Stimulated activated CD4-positive, alpha-beta T cell treated with anti-CD3 and anti-CD28 coated beads, Interleukin-12 subunit alpha, Interleukin-12 subunit beta, amount 100 ng/mL, for 48 hours (primary cell): ENCODE measurements around the gene IL1R2.
"Not testable (repeated sequence)": the region's sequence is repeated elsewhere in the genome, so short reads cannot be mapped to it uniquely, and the experiment has no call there.

Experiments
- DNase-seq, 3 donors: peaks; one replicate each; pipeline ENCODE4 v3.0.0-alpha.2; 2020; ENCODE audit warnings: low read depth in 2 of 3, low spot score in 1 of 3

The IL1R2 gene

DNA sequence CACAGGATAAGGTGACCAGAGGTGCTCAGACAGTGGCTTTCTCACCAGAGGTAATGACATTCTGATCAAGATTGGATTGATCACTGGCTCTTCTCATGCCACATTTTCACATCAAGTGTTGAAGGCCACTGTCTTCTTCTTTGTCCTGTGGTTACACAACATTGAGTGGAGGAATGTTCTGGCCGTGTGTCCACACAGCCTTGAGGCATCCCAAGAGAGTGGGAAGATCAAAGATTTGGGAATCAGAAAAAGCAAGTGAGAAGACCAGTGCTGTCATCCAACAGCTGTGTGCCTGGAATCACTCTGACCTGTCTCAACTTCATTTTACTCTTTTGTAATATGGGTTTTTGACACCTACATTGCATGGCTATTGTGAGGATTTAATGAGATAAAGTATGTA lies 67.4 kb downstream of the IL1R2 start:
- no peak for DNase-seq

DNA sequence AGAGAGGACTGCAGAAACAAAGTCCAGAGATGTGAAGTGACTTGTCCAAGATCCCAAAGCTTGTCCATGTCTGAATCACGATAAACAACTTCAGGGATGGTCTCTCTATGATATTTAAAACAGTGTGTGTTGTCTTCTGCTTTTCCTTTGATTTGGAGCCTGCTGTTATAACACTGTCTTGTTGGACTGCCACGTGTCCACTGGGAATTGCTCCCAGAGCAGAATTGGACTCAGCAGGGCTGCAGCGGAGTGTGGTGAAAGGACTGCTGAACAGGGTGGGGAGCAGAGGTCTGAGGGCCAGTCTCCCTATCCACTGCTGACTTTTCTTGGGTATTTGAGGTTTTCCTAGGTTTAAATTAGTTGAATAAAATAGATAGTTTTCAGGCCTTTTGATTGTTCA lies 68.3 kb downstream of the IL1R2 start:
- DNase-seq, result no peak

DNA sequence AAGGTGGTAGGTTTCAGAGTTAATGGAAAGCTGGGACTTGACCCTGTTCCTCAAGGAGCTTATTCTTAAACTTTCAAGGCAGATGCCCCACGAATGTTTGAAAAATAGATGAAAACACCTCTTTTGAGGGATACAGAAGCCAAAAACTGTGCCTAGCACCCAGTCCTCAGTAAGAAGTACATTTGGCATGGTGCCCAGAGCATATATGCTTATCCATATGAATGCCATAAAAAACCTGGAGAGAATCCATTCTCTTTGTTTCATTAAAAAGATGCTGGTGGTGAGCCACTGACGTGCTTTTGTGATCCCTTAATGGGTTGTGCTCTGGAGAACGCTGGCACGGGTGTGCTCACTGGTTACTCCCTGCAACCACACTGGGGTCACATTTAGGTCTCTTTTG lies 69.0 kb downstream of the IL1R2 start:
- no peak for DNase-seq

DNA sequence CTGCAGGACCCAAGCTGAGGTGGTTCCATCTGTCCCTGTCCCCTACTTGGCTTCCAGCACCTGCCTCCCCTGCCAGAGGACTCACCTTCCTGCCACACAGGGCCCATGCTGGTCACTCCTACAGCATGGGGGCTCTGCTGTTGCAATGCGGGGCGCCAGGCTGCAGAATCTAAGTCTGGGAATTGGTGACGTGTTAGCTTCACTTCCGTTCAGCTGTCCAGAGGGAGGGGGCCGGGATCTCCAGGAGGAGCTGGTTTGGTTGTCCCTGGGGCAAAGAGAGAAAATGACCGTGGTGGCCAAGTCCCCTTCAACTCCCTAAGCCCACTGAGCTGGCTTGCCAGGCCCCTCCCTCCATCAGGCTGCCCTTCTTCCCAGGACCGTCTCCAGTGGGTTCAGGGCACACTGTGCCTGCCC lies 69.5 kb downstream of the IL1R2 start:
- no peak for DNase-seq

DNA sequence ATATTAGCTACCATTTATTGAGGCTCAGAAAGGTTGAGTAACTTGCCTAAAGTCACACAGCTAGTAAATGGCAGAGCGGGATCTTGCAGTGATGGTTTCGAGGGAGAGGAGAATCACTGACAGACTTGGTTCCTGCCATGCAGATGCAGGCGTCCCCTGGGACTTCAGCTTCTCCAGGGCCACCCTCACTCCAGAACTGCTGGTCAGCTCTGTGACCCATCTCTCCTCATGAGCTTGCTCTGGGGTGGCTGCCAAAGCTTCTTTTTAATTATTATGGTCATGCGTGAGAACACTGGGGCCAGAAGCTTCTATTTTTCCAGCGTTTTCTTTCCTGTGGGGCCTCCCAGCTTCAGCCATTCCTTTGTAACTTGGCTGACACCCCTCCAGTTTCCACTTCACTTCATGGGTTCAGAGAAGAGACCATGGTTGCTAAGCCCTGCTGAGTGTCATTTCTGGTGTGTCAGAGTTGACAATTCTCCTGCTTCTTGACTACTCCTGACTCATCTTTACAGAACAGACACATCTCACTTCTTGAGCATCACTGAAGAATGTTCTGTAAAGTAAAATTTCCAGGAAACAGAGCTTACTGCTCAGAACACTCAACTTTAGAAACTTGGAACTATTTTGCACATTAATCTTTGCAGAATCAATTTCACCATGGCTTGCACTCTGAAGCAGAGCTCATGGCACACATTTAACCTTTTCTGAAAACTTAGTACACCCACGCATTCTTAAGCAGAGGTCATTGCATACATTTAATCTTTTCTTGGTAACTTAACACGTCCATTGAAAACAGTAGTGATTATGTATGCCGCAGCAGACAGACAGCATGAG lies 70.4 kb downstream of the IL1R2 start:
- peak in 1 of 3 donors; percentile 34 for DNase-seq

DNA sequence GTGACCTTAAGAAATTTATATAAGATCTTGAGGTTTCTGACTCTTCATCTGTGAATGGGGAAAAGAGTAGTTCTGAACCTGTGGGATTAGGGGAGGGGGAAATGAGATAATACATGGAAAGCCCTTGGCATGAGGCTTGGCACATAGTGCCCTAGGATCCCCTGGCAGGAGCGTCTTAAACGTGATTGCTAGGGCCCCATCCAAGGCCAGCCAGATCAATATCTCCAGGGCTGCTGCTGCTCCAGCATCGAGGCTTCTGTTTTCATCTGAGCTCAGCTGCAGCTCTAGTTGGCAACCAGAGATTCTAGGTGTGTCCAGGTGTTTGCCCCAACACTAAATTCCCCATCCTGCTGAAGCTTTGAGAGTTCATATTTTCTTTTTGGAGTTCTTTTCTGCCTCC lies 71.0 kb downstream of the IL1R2 start:
- DNase-seq, result no peak

DNA sequence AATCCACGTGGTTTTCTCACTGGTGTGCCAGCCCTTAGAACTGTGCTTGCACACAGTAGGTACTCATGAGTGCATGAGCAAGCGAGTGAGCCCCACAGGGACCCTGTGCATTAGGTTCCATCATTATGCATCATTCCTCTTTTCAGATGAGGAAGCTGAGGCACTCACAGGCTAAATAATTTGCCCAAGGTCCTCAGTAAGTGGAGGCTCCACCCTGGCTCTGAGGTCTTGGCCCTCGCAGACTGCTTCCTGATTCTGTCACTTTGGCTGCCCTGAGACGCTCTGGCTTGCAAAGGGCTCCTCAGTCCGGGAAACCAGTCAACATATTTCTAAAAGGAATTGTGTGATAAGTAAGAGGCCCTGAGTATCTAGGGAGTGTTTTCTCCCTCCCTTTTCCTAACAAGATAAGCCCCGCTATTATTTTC lies 71.7 kb downstream of the IL1R2 start:
- no peak for DNase-seq

DNA sequence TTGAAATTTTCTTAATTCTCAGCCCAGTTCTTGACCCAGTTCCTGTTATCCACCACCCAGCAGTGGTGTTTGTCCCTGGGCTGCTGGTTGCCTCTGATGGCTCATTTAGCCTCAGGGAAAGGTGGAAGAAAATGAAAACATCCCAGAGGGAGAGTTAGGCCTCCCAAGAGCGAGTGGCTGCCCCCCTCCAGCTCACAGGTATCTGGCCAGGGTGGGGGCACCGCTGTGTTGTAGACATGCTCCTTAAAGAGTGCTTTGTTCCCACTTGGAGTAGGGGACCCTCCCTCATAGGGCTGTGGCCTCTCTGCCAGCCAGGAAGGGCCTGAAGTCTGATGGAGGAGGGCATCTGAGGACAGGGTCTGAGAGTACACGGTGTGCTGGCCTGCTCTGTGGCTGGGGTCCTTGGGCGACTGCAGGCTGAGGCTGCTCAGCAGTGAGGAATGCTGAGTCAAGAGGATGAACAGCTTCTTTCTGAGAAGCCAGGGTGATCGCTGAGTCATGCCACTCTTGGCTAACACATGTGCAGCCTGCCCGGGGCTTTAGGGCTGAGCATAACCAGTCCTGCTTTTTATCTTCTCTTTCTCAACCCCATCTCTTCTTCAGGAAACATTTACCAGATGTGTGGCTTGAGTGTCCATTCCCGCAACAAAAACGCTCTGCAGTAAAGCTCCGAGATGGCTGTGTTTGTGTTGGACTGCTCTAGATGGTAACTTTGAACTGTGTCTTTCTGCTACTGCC lies 72.3 kb downstream of the IL1R2 start:
- DNase-seq, result peak in 2 of 3 donors; percentile 30 to 33

DNA sequence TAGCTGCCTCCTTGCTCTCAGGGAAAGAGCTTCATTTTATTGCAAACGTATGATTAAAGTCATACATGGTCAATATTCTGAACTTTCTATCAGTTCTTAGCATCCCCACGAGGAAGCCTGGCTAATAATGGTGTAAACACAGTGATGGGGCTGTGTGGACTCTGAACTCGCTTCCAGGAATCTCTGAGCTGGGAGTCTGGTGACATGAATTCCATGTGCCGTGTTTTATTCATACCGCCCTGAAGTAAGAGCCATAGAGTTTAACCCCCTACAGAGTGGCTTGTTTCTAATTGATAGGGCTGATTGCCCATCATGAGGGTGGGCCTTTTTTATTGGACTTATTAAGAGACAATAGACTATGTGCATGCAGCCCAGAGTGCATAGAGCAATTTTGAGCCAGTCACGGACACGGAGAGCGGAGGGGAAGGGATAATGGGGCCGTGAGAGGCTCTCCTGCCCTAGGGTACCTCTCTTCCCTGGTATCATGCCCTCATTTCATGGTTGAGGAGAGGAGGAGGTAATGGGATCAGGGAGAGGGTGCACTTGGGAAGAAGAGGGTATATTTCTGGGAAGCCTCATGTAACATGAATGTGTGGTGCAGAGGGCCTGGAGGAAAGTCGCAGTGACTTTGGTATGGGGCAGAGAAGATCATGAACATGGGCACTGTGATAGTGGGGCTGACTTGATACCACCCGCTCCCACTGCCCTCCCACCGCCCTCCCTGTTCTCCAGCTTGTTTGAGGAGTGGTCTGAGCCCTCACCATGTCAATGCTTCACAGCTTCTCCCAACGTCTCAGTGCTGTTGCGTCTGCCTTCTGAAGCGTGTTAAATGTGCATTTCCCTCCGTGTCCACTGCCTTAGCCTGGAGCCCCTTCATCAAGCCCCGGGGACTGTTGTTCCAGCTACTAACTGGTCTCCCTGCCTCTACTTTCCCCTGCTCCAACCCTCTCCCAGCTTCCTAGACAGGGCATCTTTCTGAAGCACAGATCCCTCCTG lies 73.2 kb downstream of the IL1R2 start:
- no peak for DNase-seq

DNA sequence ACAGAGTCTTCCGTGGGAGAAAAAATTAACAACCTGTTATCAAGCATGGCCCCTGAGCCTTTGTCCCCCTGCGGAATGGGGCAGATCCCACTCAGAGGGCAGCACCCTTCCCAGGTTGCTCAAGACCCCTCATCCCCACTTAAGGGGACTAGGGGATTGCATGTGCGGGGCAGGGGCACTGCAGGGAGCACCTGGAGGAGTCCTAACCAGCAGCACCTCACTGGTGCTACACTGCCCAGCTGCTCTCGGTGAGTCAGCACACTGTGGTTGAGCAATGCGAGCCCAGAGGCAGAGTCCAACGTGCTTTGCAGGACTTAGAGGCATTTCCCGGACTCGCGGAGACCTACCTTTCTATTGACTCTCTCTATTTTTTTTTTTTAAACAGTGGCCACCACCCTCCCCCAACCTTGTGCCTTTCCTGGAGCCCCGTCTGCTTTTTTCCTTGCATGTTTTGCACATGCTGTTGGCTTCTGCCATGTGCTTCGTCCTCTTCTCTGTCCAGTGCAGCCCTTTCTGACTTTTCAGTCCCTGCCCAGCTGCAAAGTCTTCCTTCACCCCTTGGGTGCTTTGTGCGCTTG lies 74.0 kb downstream of the IL1R2 start:
- DNase-seq, result no peak

DNA sequence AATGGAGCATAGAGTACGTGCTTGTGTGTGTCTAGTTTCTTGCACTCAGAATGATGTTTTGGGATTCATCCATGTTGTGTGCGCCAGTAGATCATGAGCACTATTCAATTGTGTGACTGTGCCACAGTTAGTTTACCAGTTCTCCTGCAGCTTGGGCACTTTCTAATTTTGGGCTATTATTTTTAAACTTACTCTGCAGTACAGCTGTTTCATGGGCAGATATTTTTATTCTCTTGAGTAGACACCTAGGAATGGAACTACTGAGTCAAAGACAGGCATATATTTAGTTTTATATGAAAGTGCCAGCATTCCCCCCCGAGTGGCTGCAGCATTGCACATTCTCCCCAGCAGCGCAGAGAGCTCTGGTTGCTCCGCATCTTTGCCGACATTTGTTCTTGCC lies 74.8 kb downstream of the IL1R2 start:
- no peak for DNase-seq

DNA sequence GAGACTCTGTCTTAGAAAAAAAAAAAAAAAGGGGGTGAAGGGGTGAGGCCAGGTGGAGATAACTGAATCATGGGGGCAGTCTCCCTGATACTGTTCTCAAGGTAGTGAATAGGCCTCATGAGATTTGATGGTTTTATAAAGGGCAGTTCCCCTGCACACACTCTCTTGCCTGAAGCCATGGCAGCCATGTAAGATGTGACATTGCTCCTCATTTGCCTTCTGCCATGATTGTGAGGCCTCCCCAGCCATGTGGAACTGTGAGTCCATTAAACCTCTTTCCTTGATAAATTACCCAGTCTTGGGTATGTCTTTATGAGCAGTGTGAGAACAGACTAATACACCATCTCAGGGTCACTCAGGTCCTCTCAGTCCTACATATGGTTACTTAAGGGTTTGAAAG lies 76.4 kb downstream of the IL1R2 start:
- DNase-seq, result not testable (repeated sequence)

DNA sequence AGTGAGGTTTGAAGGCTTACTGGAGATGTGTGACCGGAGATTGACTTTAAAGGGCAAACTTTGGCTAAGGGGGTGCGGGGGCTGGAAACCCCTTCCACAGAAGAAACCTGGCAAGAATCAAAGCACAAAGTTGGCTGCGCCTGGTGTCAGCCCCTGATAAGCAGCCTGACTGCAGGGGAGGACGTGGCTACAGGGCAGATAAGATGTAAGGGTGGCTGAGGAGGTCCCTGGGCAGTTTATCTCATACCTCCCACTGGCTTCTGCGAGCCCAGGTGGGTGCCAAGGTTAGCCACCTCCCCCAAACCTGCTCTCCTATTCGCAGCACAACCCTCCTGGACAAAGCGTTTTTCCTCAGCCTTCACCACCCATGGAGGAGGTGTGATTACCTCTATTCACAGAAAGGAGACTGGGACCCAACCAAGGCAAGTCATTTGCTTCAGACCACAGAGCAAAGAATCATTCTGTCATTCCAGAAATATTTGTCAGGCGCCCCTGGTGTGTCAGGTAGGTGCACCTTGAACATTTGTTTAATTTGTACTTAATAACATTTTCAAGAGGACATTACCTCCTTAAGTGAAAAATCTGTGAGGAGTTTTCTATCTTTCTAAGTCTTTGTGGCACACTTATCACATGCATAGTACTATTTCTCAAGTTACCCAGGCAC lies 77.7 kb downstream of the IL1R2 start:
- DNase-seq, result no peak

DNA sequence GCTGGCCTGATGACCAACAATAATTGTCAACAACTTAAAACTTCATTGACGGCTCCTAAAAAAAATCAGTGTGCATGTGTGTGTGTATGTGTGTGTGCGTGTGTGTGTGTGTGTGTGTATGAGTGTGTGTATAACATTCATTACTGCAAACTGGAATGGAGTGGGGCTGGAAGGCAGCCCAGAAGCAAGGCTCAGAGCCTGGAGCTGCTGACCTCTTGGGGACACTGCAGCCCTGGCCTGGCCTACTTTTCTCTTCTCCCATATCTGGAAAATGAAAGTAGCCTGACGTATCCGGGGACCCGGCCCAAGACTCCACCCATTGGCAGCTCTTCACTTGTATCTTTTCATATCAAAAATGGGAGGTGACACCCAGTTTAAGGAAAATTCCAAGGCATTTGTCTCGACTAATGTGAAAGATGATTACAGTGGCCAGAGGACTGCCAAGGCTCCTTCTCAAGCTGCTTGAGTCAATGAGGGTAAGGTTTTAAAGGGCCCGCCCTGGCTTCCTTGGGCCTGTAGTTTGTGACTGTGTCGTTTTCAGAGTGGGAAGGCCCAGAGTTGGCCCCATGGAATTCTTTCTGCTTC lies 78.4 kb downstream of the IL1R2 start:
- no peak for DNase-seq

DNA sequence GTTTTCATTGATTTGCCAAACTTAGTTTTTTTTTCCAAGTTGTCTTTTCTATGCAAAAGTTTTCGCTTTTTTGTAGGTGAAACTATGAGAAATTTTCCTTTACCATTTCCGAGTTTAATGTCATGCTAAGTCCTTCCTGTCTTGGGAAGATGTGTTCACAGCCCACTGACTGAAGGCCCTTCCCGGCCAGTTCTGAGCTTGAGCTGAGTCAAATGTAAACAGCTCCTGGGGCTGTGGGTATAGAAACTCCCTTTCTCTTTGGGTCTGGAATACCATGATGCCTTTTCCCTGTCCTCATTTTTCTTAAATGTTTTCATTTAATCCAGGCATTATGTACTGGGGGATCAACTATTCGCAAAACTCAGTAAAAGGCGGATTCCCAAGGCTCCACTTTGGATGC lies 81.0 kb downstream of the IL1R2 start:
- no peak for DNase-seq

DNA sequence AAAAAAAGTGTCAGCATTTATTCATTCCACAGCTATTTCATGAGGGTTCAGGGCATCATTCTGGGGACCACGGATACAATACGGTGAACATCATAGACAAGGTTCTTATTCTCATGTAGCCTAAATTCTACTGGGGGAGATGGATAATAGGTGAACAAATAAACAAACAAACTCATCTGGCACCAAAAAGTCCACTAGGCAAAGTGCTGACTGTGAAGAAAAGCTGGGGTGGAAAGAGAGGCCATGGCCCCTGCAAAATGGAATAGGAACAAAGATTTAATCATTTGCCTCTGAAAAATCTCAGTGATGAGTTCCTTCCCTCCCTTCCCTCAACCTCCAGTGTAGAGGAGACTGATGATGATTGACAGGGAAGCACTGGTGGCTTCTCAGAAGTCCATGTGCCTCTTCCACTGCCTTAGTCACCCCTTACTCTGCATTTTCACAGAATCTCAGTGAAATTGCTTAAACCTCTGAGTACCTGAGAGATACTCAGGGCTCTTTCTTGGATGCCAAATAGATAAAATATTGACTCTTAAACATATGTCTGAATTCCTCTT lies 81.5 kb downstream of the IL1R2 start:
- no peak for DNase-seq

DNA sequence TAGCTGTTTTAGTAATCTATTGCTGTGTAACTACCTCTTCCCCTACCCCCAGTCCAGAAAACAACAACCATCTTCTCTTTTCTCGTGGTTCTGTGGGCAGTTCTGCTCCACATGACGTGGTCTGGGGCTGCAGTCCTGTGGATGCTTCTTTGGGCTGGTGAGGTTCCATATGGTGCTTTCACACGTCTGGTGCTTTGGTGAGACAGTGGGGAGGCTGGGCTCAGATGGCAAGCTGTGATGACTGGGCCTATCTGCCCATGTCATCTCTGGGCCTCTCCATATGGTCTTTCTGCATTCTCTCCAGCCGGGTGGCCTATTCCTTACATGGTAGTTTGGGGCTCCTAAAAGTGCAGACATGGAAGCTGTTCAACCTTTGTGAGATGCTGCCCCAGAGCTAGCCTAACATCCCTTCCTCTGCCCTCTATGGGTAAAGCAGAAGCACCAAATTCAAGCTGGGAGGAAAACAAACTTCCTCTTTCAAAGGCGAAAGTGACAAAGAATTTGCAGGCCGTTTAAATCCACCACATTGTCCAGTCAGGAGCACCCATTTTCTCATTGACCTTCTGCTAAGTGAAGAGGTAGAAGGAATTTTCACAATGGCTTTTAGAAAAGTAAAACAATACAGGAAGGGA lies 82.5 kb downstream of the IL1R2 start:
- DNase-seq, result no peak

DNA sequence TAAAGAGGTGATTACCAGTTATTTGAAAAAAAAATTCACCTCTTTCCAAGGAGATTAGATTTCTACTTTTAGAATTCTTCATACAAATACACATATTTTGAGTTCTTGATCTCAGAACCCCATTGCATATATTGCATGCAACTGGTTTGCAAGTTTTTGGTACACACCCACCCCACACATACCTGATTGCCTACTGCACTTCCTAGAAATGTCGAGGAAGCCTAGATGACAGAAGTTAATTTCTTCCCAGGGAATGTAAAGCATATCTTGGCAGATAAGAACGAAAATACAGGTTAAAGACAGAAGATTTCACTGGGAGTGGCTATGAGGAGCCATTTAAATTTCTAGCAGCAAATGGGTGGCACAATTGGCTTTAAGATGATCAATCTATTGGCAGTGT lies 83.7 kb downstream of the IL1R2 start:
- DNase-seq, result no peak

DNA sequence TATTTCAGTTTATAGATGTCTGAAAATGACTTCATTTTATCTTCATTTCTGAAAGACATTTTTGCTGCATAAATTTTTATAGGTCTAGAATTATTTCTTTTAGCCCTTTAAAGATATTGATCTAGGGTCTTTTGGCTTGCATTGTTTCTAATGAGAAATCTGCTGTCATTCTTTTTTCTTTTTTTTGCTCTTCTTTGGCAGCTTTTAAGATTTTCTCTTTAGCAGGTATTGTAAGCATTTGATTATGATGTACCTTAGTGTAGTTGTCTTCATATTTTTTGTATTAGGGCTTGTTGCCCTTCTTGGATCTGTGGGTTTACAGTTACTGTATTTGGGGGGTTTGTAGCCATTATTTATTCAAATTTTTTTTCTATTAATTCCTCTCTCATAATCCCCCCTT lies 84.8 kb downstream of the IL1R2 start:
- no peak for DNase-seq
